Forelimb muscle (tissue), 1 donor: ENCODE measurements around the gene ZNF546. TPM values are rescaled to one million over a fixed set of nuclear protein-coding genes. Genes with fewer than 3 reads are reported as not detected.
"Not testable (repeated sequence)": the region's sequence is repeated elsewhere in the genome, so short reads cannot be mapped to it uniquely, and the experiment has no call there.

Source experiments
- DNase-seq: peaks from one replicate; pipeline ENCODE4 v3.0.0-alpha.2; 2013; ENCODE audit warnings: low read depth
- polyA plus RNA-seq: library from polyadenylated mRNA; unstranded; fragments of 120-200 nt; gene quantifications from one replicate; pipeline ENCODE4 v1.2.1, GENCODE V29; 2013; ENCODE audit not compliant: insufficient read length

Gene ZNF546
- 4.6 TPM for polyA plus RNA-seq

DNA sequence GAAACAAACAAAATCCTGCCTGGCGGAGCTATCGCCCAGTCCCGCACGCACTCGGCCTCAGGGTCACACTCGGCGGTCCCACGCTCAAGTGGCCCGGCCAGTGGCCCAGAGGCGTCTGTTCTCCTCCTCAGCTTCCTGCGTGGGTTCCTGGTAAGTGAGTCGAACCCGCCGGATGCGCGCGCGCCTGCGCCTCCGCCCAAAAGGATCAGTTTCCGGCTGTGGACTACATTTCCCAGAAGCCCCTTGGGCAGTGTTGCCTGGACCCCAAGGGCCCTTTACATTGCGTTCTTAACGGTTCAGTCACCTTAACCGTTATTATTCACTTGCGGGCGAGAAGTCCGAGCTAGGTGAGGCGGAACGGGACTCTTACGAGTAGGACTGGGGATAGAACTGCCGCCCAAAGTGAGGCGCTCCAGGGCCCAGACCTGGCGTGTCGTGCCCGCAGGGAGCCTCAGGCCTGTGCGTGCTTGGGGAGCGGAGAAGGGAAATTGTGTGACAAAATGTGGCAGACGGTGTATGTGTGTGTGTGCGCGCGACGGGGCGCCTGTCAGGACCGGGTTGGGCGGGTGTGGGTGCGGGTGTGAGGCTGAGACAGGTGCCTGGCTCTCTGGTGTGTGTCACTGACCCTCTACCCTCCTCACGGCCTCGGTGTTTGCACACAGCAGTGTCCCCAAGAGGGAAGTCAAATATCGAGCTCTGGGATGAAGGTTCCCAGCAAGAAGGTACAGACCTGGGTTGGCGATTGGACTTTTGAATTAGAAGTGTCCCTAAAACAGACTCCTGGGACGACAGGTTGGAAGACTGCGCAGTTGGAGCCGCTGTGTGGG lies at the start of gene ZNF546:
Gene ZNF546, plus strand, starts transcription at position 250 of the 827 bp plus-strand sequence. CDS start 1,267 bp downstream, outside the sequence.
- peak; percentile 81 for DNase-seq

DNA sequence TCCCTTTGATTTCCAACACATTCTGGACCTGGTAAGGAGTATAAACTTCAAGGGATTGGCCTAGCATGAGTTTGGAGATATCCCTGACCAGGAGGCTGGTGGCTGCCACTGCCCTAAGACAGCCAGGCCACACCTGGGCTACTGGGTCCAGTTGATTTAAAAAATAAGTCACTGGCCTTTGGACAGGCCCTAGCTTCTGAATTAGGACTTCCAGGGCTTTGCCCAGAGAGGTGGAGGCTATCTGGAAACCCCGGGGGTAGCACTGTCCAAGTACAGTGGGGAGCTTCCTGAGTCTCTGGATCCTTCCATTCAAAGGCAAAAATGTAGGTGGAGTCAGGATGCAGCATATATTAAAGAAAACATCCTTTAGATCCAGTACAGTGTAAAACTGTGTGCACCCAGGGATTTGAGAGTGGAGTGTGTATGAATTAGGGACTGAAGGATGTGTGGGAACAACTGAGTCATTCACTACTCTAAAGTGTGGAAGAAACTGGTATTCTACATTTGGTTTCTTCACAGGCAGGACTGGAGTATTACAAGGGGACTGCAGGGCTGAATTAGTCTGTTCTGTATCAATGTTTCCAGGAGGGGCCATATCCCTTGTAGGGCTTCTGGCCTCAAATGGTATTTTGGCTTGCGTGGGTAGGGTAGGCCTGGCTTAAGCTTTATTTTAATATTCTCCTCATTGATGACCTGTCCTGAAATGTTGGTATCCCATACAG lies 47.7 kb upstream of the ZNF546 start:
- no peak for DNase-seq

DNA sequence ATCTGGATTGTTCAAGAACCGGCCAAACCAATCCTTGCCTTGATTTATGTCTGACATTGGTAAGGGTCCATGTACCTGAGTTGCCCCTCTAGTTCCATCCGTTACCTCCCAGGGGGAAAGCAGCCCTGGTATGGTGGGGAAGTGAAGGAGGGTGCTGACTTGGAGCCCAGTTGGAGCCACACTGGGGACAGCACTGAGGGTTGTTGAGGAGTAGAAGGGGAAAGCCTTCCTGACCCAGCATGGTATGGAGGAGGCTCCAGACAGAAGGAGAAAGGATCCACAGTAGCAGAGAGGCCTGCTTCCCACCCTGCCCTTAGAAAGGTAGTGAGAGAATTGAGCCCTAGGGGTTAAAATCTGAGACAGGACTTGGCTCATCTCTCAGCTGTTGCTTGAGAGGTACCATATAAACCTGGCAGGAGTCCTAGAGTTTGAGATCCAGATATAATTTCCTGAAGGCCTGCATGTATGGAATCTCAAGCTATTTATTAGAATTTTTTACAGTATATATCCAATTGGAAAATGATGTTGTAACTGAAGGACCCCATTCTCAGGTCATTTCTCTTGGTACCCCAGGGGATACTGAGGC lies 45.7 kb upstream of the ZNF546 start:
- DNase-seq, result no peak

- DNase-seq, result no peak
Observed at GRCh38 chr19:39951686-39952085, 45.2 kb upstream of the ZNF546 start.

DNA sequence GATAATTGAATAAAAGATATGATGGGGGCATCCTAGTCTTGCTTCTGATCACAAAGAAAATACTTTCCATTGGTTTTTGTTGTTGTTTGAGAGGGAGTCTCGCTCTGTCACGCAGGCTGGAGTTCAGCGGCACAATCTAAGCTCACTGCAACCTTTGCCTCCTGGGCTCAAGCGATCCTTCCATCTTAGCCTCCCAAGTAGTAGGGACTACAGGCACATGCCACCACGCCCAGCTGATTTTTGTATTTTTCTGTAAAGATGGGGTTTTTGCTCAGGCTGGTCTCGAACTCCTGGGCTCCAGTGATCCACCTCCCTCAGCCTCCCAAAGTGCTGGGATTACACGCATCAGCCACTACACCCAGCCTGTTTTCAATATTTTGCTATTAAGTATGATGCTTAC lies 42.9 kb upstream of the ZNF546 start:
- no peak for DNase-seq

DNA sequence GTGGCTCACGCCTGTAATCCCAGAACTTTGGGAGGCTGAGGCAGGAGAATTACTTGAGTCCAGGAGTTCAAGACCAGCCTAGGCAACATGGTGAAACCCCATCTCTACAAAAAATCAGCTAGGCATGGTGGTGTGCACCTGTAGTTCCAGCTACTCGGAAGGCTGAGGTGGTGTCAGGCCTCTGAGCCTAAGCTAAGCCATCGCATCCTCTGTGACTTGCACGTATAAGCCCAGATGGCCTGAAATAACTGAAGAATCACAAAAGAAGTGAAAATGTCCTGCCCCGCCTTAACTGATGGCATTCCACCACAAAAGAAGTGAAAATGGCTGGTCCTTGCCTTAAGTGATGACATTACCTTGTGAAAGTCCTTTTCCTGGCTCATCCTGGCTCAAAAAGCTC lies 39.0 kb upstream of the ZNF546 start:
- DNase-seq, result not testable (repeated sequence)

DNA sequence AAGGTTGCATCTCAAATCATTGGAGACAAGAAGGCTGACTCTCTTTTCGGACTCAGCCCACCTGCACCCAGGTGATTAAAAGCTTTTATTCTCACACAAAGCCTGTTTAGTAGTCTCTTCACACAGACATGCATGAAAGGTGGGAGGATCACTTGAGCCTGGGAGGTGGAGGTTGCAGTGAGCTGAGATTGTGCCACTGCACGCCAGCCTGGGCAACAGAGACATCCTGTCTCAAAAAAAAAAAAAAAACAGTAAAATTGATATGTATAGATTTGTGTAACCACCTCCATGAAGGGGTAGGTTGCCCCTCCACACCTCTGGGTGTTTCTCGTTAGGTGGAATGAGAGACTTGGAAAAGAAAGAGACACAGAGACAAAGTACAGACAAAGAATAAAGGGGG lies 37.9 kb upstream of the ZNF546 start:
- DNase-seq, result not testable (repeated sequence)

GRCh38 chr19:39959407-39959806 lies 37.5 kb upstream of the ZNF546 start:
- not testable (repeated sequence) for DNase-seq

DNA sequence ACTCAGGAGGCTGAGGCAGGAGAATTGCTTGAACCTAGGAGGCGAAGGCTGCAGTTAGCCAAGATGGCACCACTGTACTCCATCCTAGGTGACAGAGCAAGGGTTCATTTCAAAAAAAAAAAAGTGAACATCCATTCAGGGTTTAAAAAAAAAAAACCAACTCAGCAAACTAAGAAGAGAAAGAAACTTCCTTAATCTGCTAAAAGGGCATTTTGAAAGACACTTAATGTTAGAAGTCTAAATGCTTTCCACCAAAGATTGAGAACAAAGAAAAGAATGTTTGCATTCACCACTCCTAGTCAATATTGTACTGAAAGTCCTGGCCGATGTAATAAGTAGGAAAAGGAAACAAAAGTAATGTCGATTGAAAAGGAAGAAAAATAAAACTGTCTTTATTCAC lies 33.0 kb upstream of the ZNF546 start:
- DNase-seq, result no peak

GRCh38 chr19:39966617-39967016 lies 30.2 kb upstream of the ZNF546 start:
- DNase-seq, result no peak

DNA sequence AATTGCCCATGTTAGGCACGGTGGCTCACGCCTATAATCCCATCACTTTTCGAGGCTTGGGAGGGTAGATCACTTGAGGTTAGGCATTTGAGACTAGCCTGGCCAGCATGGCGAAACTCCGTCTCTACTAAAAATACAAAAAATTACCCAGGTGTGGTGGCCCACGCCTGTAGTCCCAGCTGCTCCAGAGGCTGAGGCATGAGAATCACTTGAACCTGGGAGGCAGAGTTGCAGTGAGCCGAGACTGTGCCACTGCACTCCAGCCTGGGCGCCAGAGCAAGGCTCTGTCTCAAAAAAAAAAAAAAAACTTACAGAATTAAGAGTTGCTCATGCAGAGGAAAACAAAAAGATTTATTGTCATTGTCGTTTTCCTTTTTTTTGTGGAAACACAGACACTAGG lies 29.3 kb upstream of the ZNF546 start:
- DNase-seq, result no peak

- DNase-seq, result no peak
Observed at GRCh38 chr19:39968789-39969188, 28.1 kb upstream of the ZNF546 start.

DNA sequence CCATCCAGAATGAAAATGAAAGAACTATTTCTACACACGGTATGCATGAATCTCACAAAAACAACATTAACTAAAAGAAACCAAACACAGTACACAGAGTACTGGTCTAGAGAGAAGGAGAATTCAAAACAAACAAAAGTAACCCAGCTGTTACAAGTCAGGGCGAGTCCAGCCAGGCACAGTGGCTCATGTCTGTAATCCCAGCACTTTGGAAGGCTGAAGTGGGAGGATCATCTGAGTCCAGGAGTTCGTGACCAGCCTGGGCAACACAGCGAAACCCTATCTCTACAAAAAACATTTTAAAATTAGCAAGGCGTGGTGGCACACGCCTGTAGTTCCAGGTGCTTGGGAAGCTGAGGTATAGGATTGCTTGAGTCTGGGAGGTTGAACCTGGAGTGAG lies 27.6 kb upstream of the ZNF546 start:
- DNase-seq, result no peak

DNA sequence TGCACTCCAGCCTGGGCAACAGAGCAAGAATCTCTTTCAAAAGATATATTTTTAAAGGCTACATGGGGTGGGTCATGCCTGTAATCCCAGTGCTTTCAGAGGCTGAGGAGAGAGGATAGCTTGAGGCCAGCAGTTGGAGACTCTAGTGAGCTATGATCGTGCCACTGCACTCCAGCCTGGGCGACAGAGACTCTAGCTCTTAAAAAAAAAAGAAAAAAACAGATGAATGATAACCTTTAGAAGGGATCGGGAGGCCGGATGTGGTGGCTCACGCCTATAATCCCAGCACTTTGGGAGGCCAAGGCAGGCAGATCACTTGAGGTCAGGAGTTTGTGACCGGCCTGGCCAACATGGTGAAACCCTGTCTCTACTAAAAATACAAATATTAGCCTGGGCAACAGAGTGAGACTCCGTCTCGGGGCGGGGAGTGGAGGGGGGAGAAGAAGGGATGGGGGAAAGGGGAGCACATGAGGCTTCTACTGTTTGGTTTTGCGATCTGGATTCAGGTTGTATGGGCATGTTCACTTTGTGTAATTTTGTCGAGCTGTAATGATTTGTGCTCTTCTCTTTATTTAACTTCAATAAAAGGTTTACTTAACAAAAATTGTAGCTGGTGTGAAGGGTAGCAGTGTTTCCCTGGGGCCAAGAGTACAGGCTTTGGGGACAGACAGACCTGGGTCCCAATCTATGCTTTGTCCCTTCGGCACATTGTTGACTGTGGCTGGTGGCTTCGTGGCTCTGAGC lies 27.0 kb upstream of the ZNF546 start:
- no peak for DNase-seq

GRCh38 chr19:39970425-39970674 lies 26.5 kb upstream of the ZNF546 start:
- no peak for DNase-seq

DNA sequence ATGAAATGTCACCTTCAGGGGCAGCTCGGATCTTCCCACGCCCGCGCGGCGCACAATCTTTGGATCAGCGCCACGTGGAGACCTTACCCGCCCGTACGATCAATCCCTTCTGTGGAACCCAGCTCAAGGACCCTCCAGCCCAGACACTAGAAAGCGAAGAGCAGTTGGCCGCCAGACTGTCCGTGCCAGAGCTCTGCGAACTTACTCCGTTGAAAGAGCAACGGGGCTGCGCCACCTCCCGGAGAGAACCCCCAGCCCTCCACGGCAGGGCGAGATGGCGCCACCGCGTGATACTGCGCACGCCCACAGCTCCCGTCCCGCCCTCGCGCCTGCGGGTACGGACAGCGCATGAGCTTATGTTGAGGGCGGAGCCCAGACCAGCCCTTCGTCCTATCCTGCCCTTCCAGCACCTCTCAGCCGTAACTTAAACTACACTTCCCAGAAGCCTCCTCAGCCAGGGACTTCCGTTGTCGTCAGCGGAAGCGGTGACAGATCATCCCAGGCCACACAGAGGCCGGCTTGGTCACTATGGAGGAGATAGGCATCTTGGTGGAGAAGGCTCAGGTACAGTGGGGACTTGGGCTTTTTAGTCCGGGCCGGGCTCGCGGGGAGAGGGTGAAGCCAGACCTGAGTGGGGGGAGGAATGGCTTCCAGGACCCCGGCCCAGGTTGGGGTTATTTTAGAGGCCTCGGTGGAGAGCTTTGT lies 26.0 kb upstream of the ZNF546 start, which contains the start of gene PSMC4:
Gene PSMC4, plus strand, starts transcription at position 491 of the 705 bp plus-strand sequence. Its CDS starts 38 bp downstream, at position 529.
- peak; percentile 99 for DNase-seq

DNA sequence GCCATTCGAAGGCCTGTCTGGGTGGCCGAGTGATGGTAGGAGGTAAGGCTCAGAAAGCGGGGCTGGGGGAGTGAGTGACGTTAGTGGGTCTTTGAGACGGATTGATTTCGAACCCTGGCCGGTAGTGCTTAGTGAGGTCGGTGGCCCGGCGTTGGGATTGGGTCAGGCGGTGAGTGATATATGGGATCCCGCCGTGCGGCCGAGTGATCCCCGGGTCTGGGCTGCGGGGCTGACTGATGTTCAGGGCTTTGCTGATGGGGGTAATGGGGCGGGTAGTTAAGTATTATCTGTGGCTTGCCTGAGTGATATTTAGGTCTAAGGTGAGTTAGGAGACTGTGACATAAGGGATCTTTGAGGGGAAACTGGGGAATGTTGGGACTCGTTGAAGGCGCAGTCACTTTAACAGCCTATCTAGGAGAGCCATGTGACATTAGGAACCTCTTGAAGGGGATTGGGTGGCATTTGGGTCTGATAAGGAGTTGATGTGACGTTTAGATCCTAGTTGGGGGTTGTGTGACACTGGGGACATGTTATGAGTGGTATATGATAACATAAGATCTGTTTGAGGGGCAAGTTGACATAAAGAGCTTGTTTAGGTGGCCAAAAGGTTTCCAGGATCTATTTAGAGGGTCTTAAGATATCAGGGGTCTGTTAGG lies 25.4 kb upstream of the ZNF546 start:
- no peak for DNase-seq

GRCh38 chr19:39974377-39975155 lies 22.3 kb upstream of the ZNF546 start:
- DNase-seq, result no peak

- DNase-seq, result no peak
Observed at GRCh38 chr19:39982883-39983282, 14.0 kb upstream of the ZNF546 start.

DNA sequence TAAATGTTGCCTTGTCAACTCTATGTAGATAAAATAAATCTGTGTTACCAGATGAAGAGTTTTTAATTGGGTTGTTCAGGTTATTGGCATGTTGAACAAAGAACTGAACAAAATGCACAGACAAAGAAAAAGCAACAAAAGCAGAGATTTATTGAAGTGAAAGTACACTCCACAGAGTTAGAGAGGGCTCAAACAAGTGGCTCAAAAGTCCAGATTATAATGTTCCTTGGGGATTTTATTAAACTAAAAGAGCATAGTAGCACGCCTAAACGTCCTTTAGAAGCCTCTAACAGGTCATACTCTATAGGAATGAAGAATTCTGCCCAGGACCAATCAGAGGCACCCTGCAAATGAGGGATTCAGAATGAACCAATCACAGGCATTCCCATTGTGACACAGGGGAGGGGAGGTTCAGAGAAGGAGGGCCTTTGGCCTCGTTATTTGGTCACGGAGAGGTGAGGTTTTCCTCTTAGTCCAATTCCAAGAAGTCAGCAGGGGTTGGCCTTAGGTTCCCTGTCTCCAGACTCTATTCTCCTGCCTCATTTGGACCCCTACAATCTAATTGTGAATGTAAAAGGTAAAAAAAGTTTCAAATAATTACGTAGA lies 13.1 kb upstream of the ZNF546 start:
- no peak for DNase-seq
